GM21390 (cell line): Measurements from ENCODE around the gene USP22.

Experiments
- ATAC-seq: cut with Tn5 transposase; IDR thresholded peaks from one replicate; pipeline ENCODE4 v1.9.1; 2021; ENCODE audit not compliant: unreplicated experiment

USP22 gene

GRCh38 chr17:21021208-21021803, 21.5 kb downstream of the USP22 start:
- no peak for ATAC-seq

- ATAC-seq, result peak; percentile 28
Measured at GRCh38 chr17:21020622-21021021, 22.2 kb downstream of the USP22 start.

- ATAC-seq, result peak; percentile 80
Measured at GRCh38 chr17:21019976-21020586, 22.7 kb downstream of the USP22 start.

DNA sequence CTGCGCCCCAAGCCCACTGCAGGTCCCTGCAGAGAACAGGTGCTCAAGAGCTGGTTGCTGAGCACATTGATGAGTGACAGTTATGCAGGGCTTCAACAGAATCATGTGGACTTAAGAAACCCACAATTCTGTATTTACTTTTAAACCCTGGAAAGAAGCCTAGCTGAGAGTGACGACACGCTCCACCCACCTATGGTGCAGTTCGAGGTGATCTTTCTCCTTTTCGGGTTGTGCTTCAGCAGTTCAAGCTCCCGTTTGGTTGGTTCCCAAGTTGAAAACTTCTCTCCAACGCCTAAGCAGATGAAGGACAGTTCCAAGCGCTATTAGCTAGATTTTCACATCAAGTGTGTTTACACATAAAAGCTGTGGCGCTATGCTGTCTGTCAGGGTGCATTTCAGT, 23.9 kb downstream of the USP22 start:
- no peak for ATAC-seq

- ATAC-seq, result no peak
Measured at GRCh38 chr17:21017861-21018260, 24.9 kb downstream of the USP22 start.

GRCh38 chr17:21017256-21017655, 25.6 kb downstream of the USP22 start:
- ATAC-seq, result no peak

- ATAC-seq, result no peak
Measured at GRCh38 chr17:21016826-21017225, 26.0 kb downstream of the USP22 start.

- ATAC-seq, result no peak
Measured at GRCh38 chr17:21015564-21015963, 27.2 kb downstream of the USP22 start.

DNA sequence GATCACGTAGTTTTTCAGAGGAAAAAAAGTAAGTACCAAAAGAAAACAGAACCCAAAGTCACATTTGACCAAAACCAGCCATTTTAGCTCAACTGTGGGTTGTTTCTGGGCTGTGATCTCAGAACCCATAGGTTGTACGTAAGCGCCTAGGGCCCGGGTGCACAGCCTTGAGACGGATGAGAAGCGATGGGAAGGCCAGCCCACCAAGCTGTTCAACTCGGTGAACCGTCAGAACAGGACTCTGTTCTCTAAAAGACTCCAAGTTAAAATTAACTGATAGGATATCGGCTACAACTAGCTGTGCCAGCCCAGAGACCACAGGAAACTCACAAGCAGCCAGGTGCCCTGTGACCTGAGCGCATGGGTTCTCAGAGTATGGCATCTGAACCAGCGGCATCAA, 28.3 kb downstream of the USP22 start:
- no peak for ATAC-seq

- no peak for ATAC-seq
Measured at GRCh38 chr17:21013983-21014382, 28.8 kb downstream of the USP22 start.

- ATAC-seq, result no peak
Measured at GRCh38 chr17:21012736-21013135, 30.1 kb downstream of the USP22 start.

DNA sequence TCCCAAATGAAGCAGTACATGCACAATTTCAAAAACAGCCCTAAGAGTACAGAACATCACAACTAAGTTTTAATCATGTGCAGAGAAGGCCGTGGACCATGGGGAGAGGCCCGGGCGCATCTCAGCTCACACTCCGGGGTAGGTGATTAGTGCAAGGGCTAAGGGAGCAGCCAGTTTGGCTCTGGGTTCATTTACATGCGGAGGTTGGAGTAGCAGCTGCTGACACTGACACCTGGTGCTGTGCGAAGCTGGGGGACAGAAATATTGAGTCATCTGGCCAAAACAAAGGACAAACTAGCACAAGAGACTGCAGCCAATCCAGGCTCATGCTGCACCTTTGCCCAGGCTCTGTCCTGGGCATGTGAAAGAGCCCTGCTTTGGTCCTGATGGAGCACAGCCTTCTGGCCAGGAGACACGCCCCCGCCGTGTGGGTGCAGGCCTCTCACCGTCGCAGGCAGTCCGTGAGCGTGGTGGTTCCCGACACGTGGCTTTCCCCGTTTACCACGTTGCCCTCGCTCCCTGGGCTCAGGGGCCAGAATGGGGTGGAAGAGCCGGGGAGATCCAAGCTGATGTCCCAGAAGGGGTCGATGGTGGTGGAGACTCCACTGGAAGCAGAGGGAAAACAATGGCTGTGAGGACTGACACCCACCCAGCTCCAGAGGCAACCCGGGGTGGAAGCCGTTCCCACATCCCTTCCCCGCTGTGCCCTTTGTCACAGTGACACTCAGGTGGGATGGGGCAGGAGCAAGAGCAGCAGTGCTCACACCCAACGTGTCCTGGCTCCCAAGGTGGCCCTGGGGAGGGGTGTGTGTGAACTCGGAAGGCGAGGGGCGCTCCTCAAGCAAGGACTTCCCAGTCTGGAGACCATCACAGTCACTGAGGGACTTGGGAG, 31.9 kb downstream of the USP22 start:
- ATAC-seq, result no peak

DNA sequence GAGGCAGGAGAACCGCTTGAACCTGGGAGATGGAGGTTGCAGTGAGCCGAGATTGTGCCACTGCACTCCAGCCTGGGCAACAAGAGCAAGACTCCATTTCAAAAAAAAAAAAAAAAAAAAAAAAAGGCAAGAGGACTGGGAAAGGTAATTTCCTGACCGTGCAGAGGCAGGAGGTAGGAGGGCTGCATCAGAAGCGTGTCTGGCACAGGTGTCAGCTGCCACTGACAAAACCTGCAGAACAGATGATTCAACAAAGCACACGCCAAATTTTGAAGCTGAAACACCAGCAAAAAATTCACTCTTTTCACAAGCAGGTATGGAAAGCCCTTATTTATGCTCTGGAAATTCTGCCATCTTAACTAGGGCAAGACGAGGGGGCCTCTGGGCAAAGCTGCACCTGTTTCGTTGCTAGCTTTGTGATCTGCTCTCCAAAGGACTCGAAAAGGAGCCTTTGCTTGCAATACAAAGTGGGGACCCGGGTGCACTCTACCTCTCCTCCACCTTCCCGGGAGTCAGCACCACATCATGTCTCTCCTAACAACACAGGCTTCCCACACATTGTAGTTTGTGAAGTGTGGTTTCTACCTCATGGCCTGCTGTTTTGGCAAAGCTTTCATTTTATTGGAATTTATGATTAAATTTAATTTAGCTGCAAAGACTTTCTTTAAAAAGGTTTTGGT, 33.7 kb downstream of the USP22 start:
- no peak for ATAC-seq

DNA sequence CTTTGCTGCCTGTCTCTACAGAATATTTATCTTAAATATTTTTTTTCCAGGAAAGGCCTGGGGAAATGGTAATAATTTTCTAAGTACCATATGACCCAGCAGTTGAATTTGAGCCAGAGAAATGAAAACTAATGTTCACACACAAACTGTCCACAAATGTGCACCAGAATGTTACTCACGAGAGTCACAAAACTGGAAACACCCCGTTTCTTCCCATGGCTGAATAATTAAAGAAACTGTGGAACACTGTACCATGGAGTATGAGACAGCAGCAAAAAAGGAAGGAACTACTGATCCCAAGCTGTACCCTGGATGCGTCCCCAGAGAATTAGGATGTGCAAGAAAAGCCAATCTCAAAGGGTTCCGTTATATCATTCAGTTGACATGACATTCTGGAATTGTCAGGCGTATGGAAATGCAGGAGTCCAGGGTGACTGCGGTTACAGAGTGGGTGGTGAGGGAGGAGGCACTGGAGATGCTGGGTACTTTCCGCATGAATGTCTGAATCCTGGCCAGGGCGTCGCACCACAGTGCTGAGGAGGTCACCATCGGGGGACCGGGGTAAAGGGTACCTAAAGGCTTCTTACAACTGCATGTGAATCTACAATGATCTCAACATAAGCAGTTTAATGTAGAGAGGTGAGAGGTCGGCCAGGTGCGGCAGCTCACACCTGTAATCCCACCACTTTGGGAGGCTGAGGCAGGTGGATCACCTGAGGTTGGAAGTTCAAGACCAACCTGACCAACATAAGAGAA, 34.5 kb downstream of the USP22 start:
- no peak for ATAC-seq

- no peak for ATAC-seq
Measured at GRCh38 chr17:21007646-21008045, 35.2 kb downstream of the USP22 start.

DNA sequence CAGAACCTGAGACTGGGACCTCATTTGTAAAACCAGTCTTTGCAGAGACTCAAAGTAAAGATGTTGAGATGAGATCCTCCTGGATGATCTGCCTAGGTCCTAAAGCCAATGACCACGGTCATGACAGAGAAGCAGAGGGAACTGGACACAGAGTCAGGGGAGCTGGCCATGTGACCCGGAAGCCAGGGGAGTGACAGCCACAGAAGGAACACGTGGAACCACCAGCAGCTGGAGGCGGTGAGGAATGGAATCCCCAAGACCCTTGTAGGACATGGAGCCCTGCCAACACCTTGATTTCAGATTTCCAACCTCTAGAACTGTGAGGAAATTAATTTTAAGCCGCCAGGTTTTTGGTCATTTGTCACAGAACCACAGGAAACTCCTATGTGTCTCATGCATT, 37.0 kb downstream of the USP22 start:
- ATAC-seq, result no peak

- no peak for ATAC-seq
Measured at GRCh38 chr17:21005367-21005766, 37.4 kb downstream of the USP22 start.

GRCh38 chr17:21004016-21004930, 38.5 kb downstream of the USP22 start:
- ATAC-seq, result no peak

DNA sequence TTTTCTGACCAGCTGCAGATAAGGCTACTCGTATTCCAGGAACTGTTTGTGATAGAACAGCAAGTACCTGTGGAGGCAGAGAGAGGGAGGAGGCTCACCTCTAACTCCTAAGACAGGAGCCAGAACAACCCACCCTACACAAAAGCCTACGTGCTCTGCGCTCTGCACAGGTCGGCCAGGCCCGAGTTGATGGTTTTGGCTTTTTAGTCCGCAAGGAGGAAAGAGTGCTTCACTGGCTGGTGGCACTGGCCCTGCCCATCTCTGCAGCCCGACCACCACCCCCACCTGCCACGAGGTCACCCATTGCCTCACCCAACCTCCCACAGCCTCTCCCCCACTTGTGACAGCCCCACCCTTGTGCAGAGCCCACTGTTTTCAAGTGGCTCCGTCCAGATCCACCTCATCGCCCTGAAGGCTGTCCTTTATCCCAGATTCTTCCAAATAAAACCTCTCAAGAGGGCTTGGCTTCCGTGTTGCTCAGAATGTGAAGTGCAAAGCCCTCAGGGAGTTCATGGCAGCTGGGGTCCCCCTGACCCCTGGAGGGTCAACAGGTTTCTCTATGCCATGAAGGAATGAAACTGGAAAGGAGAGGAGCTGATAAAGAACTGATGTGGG, 39.7 kb downstream of the USP22 start:
- no peak for ATAC-seq
